Right lung (tissue), 5 donors: ENCODE data around the gene METTL16. TPM values are rescaled to one million over a fixed set of nuclear protein-coding genes. Genes with fewer than 3 reads are reported as not detected.
"Not testable (repeated sequence)": the region's sequence is repeated elsewhere in the genome, so short reads cannot be mapped to it uniquely, and the experiment has no call there.

ENCODE experiments used
- DNase-seq, 2 donors: peaks; one replicate each; pipeline ENCODE4 v3.0.0-alpha.2; 2013
- polyA plus RNA-seq, 5 donors: library from polyadenylated mRNA; unstranded; fragments of 120-200 nt; gene quantifications; one replicate each; pipeline versions ENCODE4 v1.2.1 to v1.2.3, GENCODE V29; 2013; ENCODE audit warnings: inconsistent platforms in 1 of 5, low replicate concordance in 1 of 5; ENCODE audit not compliant: insufficient read length in 5 of 5, insufficient read depth in 1 of 5

The METTL16 gene
- polyA plus RNA-seq, 5 donors: 36.2 to 44.9 (median 38.7) TPM

DNA sequence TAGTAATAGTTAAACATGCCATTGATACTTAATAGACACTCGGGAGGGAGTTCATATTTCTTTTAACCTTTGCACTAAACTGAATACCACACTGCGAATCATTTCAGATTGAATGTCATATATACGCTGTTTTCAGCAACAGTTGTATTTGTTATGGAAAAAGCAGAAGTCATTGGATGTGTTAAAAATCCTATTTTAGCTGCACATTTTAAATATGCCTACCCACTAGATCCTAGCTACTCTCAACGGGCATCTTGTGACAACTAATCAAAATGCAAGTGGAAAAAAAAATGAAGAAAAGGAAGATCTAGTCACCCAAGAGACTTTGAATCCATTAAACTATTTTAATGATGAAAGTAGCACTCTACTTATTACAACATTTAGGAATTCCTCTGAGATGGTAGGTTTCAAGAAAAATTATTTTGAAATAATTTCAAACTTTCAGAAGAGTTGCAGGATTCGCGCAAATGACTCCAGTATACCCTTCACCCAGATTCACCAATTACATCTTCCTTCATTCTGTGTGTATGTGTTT lies 59.4 kb downstream of the METTL16 start:
- no peak for DNase-seq

DNA sequence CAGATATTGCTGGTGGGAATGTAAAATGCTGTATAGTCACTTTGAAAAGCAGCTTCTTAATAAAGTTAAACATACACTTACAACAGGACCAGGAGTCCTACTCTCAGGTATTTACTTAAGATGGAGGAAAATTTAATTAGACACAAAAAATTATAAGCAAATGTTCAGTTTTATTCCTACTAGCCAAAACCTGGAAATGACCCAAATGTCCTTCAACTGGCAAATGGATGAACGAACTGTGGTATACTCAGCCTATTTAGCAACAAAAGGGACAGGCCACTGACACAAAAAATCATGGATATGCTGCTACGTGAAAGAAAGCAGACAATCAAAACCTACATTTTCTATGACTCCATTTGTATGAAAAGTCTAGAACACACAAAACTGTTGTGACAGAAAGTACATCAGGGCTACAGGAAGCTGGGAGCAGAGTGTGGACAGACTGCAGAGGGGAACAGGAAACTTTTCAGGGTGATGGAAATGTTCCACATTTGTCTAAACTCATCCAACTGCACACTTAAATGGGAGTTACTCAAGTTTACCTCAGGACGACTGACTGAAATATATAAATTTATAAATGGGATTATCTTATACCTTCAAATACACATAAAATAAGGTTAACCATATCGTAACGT lies 61.6 kb downstream of the METTL16 start:
- no peak for DNase-seq

DNA sequence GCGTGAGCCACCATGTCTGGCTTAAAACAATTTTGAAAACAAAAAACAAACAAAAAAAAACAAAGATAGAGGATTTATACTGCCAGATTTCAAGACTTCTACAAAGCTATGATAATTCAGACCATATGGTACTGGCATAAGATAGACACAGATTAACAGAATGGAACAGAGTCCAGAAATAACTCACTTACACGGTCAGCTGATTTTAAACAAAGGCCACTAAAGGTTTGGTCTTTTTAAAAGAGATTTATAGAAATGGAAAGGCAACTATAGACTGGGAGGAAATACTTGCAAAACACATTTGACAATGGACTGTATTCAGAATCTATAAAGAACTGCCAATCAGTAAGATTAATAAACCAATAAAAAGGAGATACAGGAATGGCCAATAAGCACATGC lies 62.2 kb downstream of the METTL16 start:
- no peak for DNase-seq

DNA sequence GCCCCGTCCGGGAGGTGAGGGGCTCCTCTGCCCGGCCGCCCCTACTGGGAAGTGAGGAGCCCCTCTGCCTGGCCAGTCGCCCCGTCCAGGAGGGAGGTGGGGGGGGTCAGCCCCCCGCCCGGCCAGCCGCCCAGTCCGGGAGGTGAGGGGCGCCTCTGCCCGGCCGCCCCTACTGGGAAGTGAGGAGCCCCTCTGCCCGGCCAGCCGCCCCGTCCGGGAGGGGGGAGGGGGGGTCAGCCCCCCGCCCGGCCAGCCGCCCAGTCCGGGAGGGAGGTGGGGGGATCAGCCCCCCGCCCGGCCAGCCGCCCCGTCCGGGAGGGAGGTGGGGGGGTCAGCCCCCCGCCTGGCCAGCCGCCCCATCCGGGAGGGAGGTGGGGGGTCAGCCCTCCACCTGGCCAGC lies 64.2 kb downstream of the METTL16 start:
- DNase-seq: not testable (repeated sequence)

DNA sequence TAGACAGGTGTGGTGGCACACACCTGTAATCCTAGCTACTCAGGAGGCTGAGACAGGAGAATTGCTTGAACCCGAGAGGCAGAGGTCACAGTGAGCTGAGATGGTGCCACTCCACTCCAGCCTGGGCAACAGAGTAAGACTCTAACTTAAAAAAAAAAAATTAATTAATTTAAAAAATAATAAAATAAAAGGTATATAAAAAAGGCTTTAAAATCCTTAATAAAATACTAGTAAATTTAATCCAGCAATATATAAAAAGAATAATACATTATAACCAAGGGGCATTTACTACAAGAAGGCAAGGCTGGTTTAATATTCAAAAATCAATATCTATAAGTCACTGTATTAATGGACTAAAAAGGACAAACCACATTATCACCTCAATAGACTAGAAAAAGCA lies 66.0 kb downstream of the METTL16 start:
- DNase-seq: no peak

DNA sequence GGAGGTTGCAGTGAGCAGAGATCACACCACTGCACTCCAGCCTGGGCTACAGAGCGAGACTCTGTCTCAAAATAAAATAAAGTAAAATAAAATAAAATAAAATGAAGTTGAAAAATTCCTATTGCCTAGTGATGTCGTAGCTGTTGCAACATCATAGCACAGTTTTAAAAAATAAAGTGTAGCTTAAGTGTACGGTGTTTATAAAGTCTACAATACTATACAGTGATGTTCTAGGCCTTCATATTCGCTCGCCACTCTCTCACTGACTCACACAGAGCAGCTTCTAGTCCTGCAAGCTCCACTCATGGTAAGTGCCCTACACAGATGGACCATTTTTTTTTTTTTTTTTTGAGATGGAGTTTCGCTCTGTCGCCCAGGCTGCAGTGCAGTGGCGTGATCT lies 67.3 kb downstream of the METTL16 start:
- no peak for DNase-seq

DNA sequence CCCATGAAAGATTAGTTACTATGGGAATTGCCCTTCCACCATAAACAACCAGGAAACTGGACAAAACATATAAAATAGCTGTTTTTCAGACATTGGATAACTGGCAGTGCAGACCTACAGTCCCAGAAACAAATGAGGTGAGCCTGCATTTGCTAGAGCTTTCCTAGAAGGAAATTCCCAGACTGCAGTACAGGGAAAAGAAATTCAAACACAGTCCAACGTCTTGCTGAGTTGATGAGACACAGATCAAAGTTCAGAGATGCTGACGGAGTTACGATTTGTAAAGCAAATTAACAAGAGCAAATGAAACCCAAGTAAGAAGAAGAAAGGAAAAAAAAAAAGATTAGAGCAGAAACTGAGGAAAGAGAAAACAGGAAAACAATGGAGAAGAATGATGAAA lies 69.5 kb downstream of the METTL16 start:
- DNase-seq: no peak

DNA sequence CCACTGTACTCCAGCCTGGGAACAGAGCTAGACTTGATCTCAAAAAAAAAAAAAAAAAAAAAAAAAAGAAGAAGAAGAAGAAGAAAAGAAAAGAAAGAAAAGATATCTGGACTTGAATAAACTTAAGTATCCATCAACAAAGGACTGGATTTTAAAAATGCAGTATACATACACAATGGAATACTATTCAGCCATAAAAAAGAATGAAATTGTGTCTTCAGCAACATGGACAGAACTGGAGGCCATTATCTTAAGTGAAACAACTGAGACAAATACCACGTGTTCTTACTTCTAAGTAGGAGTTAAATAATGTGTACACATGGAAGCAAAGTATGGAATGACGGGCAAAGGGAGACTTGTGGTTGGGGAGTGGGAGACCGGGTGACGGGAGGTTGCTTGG lies 70.8 kb downstream of the METTL16 start:
- no peak for DNase-seq

DNA sequence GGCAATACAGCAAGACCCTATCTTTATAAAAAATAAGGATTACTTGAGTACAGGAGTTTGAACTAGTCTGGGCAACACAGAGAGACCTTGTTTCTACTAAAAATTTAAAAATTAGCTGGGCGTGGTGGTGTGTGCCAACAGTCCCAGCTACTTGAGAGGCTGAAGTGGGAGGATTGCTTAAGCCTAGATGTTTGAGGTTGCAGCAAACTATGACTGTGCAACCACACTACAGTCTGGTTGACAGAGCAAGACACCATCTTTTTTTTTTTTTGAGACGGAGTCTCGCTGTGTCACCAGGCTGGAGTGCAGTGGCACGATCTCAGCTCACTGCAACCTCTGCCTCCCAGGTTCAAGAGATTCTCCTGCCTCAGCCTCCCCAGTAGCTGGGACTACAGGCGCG lies 71.7 kb downstream of the METTL16 start:
- DNase-seq: not testable (repeated sequence)

DNA sequence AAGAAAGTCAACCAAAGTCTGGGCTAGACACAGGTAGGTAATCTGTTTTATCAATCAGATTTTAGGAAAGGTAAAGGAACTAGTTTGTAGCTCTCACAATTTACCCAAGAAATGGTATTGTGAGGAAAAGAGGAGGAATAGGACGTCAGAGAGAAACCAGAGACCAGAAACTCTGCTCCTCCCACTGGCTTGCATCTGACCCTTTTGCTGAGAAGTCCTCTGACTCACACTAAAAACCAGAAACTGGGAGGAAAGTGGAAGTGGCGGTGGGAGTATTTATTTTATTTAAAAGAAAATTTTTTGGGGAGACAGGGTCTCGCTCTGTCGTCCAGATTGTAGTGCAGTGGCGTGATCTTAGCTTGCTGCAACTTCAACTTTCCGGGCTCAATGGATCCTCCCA lies 72.9 kb downstream of the METTL16 start:
- DNase-seq: no peak

DNA sequence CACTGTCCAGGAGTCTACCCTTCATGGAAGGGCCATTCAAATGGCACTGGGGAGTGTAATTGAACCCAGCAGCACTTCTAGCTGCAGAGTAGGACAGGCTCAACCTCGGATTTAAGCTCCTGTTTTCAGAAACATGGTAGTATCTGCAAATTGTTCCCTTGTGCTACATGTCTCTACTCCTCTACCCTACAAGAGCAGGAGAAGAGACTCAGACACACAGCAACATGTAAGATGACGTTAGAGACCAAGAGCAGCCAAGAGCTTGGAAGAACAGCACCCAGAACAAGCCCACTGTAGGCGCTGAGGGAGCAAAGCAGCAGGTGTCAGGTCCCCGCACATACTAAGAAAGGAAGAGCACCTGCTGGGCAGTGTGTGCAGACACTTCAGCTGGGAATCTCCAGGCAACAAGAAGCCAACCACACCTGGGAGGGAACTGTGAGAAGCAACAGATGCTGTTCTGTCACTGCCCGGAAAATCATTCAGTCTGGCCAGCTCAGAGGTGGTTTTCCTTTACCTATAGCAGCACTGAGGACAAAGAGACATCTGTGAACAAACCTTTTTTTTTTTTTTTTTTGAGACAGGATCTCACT lies 75.3 kb downstream of the METTL16 start:
- no peak for DNase-seq

DNA sequence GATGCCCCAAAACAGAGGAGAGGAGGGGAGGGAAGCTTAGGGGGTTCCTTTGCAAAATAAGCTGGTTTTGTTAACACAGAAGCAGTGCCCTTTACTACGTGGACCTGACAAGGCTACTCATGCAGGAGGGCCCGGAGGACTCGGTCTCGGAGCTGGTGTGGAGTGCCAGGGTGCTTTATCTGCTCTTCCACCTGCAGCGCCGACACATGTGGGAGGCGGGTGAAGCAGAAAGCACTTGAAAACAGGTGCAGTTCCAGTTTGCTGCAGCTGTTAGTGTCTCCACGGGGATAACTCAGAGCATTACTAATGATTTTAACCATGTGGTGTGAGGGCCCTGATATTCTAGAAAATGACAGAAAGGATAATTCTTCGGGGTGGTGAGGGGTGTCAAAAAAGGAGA lies 75.8 kb downstream of the METTL16 start:
- DNase-seq: no peak

DNA sequence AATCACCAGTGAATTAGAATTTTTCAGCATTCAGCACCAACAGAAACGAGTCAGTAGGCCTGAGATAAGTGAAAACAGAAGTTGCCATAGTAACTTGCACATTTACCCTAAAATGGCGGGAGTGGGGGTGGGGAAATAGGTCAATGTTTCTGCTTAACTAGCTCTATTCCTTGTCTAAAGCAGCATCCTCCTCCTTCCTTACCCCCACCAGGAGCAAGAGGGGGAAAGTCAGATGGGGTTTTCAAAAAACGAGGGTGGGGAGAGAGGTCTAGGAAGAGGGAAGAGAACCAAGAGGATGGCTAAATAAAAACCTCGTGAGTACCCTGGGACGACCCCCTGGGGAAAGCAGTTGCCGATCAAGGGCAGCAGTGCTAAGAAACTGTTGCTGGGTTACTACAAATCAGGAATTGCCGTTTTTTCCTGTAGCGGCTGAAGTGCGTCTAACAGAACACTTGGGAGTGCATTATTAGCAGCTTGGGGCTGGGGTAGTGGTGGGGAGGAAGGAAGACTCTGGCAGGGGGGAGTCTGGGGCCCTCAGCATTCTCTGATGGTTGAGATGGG lies 76.4 kb downstream of the METTL16 start:
- no peak for DNase-seq

DNA sequence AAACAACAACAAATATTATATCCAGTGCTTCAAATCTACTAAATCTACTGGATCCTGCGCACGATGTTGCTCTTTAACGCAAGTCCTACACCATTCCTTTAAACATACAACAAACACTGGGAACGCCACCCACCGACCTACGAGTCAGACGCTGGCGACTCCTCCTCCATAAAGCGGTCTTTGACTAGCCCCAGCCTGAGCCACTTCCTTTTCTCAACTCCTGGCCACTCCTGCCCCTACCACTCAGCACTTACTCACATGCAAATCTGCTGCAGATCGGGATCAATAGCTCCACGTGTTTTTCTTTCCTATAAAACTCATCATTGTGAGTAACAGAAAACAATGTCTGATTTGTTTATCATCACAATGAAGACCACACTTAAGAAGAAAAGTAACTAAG lies 78.0 kb downstream of the METTL16 start:
- DNase-seq: no peak

DNA sequence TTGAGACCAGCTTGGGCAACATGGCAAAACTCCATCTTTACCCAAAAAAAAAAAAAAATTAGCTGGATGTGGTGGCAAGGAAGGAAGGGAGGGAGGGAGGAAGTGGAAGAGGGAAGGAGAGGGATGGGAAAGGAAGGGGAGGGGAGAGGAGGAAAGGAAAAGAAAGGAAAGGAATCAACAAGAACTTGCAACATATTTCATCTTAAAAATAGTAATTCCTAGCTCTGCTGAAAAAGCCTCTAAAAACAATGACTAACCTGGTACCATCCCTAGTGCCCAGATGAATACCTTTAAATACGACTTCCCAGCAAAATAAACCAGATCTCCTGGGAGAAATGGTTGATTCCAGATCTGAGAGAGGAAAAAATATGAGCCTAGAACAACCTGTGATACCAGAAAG lies 83.8 kb downstream of the METTL16 start:
- DNase-seq: no peak

DNA sequence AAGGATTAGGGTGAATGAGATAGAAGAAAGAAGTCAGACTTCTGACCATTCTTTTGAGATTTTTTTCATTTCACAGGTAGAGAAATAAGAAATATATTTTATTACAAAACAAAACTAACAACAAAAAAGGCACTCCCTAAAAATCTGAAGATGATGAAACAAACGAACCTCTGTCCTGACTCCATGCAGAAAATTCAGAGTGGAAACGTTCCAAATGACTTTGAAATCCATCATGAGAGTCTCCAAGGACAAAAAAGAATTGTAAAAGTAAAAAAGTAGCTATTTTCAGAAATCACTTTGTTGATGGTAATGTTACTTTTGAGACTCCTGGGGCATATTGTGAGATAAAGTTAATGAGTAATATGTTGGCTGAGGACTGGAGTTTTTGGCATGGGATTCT lies 84.5 kb downstream of the METTL16 start:
- no peak for DNase-seq

DNA sequence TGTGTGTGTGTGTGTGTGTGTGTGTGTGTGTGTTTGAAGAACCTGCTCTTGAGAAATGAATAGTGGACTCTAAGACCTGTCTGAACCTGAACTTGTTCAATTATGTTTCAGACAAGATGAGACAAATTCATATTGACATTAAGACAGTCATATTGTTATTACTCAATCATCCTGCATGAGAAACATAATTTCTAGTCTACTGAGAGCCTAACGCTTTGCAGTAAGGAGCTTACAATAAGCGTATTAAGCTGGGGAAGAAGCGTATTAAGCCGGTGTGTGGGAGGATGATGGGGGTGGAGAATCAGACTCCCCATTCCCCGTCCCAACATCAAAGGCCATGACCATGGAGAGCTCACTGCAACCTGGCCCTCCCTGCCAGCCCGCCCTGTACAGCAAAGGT lies 88.4 kb downstream of the METTL16 start:
- no peak for DNase-seq

DNA sequence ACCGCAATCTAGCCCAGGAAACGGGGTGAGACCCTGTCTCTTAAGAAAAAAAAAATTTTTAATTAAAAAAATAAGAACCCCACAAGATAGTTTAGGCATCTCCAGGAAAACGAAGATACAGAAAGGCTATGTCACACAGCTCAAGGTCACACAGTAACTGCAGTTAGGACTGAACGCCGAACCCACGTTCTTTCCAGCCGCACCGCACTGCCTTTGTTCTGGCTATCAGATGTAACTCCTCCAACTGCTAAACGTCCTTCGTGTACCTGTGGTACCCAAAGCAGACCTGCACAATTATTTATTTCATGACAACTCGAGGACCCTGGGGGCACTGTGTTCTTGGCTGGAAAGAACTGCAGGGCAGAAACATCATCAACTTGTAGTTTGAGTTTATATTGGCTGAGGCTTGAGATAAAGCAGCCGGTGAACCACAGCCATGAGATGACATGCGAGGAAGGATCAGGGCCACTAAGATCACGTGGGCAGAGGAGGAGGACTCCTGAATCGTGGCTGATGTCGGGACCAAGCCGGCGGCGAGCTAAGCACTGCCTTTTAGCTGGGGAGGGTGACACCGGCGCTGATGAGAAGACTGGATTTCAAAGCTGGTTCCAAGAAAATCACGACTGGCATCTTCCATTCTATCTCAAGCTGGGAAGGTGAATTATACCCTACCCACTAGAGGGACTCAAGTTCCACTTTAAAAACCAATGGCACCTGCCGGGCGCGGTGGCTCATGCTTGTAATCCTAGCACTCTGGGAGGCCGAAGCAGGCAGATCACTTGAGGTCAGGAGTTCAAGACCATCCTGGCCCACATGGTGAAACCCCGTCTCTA lies 90.2 kb downstream of the METTL16 start:
- peak in 1 of 2 donors; percentile 52 for DNase-seq

DNA sequence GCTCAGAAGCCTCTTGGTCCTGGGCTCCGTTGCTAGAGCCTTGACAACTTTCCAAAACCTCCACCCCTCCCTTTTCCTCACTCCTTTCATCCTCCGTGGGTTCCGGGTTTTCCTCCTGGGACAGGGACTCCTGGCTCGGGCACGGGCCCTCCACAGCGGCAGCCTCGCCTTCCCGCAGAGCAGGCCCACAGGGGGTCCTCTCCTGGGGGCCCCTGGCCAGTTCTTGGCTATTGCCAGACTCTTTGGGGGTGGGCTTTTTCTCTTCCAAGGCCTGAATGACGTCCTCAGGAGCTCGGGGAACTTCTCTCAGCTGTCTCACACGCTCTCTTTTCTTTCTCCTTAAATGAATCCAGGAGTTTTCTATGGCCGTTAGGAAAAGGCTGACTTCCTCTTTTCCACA lies 91.5 kb downstream of the METTL16 start:
- no peak for DNase-seq

DNA sequence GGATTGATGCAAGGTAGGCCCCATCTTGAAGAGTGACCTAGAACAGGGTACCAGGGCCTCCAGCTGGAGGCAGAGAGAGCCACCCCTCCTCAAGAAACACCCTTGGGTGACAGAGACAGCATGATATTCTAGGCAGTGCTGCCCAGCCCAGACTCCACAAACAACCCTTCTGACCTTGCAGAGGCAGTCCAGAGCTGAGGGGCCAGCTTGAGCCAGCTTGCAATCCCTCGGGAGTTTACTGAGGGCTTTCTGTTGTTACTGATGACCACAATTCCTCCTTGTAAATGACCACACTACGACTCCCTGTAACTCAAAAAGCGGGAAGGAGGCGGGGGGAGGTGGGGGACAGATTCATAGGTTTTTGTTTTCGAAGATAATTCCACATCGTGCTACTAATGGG lies 92.2 kb downstream of the METTL16 start:
- no peak for DNase-seq

DNA sequence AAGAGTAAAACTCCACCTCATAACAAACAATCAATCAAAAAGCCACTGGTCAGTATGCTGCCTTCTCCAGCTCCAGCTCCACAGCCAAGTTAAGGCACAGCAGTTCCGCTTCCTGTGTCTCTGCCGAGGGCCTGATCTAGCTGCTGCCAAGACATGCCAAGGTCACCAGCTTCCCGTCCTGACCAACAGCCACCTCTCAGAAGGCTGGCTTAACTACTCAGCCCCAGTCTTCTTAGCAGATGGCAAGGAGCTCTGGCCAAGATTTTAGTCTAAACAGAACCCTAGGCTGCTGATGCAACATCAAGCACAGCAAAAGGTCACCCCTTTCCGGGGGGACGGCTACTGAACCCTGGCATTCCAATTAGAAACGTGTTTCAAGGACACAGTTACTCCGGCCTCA lies 93.1 kb downstream of the METTL16 start:
- no peak for DNase-seq

DNA sequence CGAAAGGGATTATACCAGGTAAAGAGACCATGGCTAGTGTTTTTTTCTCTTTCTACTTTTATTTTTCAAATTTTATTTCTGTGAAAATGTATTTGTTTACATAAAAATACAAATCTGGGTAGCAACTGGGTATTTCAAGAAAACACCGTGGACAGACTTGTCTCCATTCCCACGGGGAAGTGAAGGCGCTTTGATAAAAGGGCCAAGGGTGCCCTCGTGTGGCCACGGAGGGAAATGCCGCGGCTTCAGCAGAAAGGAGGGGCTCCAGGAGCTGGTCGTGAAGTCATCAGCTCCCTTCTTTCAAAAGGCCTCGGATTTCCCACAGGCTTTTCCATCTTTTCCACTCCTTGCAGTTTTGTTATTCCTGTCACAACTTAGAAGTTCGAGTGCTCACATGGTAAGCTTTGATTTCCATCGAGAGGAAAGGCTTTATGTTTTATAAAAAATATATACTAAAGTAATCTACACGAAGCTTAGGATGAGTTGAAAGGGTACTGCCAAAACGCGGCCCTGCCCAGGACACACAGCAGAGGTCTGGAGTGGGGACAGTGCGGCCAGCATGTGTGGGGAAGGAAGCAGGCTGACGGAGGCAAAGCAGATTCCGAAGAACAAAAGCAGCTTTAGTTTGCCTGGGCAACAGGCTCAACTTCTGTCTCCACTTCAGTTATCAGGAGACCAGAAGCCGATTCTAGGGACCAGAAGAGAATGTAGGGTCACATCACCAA lies 95.5 kb downstream of the METTL16 start:
- DNase-seq: peak; percentile 81 to 89
